Measurements from ENCODE around the gene PLS3.

PLS3 gene

GRCh38 chrX:115602308-115602707, 41.3 kb downstream of the PLS3 start:
- H3K4me3 ChIP-seq (replicated peaks in 1 of 2; ENCODE audit: low read depth in 2 of 2, low read length in 2 of 2), result no peak overlapping the region
- no peak for DNase-seq (ENCODE audit: low read depth in 2 of 2)
- TF ChIP-seq CTCF (IDR thresholded peaks at IDR 0.05; ENCODE audit: low read depth, low read length), result no peak

GRCh38 chrX:115602729-115603389, 41.9 kb downstream of the PLS3 start:
- no peak for TF ChIP-seq CTCF (IDR thresholded peaks at IDR 0.05; ENCODE audit: low read depth, low read length)
- H3K4me3 ChIP-seq (replicated peaks in 1 of 2; ENCODE audit: low read depth in 2 of 2, low read length in 2 of 2), result no peak overlapping the region
- peak in 1 of 2 donors; percentile 43 for DNase-seq (ENCODE audit: low read depth in 2 of 2)

GRCh38 chrX:115603534-115604074, 42.6 kb downstream of the PLS3 start:
- no peak for DNase-seq (ENCODE audit: low read depth in 2 of 2)
- H3K4me3 ChIP-seq (replicated peaks in 1 of 2; ENCODE audit: low read depth in 2 of 2, low read length in 2 of 2), result no peak overlapping the region
- TF ChIP-seq CTCF (IDR thresholded peaks at IDR 0.05; ENCODE audit: low read depth, low read length), result no peak

GRCh38 chrX:115606861-115607260, 45.9 kb downstream of the PLS3 start:
- no peak for TF ChIP-seq CTCF (IDR thresholded peaks at IDR 0.05; ENCODE audit: low read depth, low read length)

GRCh38 chrX:115609621-115610020, 48.6 kb downstream of the PLS3 start:
- DNase-seq (ENCODE audit: low read depth in 2 of 2), result no peak
- TF ChIP-seq CTCF (IDR thresholded peaks at IDR 0.05; ENCODE audit: low read depth, low read length), result no peak
- H3K4me3 ChIP-seq (replicated peaks in 1 of 2; ENCODE audit: low read depth in 2 of 2, low read length in 2 of 2), result no peak overlapping the region

More at GRCh38 chrX:115606861-115607260, 45.9 kb downstream of the PLS3 start:
- H3K4me3 ChIP-seq (replicated peaks in 1 of 2; ENCODE audit: low read depth in 2 of 2, low read length in 2 of 2), result no peak overlapping the region
- no peak for DNase-seq (ENCODE audit: low read depth in 2 of 2)

GRCh38 chrX:115616943-115617563, 56.1 kb downstream of the PLS3 start:
- DNase-seq (ENCODE audit: low read depth in 2 of 2), result peak; percentile 20 to 76
- no peak for TF ChIP-seq CTCF (IDR thresholded peaks at IDR 0.05; ENCODE audit: low read depth, low read length)
- H3K4me3 ChIP-seq (replicated peaks in 1 of 2; ENCODE audit: low read depth in 2 of 2, low read length in 2 of 2), result no peak overlapping the region

Data from cardiac fibroblast (primary cell).